Measurements from ENCODE around the gene TOR2A. TPM values are rescaled to one million over a fixed set of nuclear protein-coding genes. Genes with fewer than 3 reads are reported as not detected.

The TOR2A gene
- polyA plus RNA-seq, 1 donor (not counting 4 experiments of a cell fraction or from before 2014, with no cell fraction given) = 2.3 TPM

- peak; percentile 69 for FAIRE-seq
- H3K27ac ChIP-seq (ENCODE audit: control insufficient read depth, insufficient read depth, low read length) = peak overlapping the region; percentile 15
- peak overlapping the region; percentile 18 to 54 (median 30) for H3K4me3 ChIP-seq (ENCODE audit: control insufficient read depth in 2 of 3, extremely low read depth in 1 of 3, insufficient read depth in 2 of 3, low read depth in 1 of 3, low read length in 3 of 3)
- no peaks in the 10 kb centered on the region for H3K9me3 ChIP-seq (ENCODE audit: control insufficient read depth, low read depth, low read length)
- no peak for TF ChIP-seq EZH2 (IDR thresholded peaks at IDR 0.05; ENCODE audit: low read length)
- TF ChIP-seq, protein P1, sequence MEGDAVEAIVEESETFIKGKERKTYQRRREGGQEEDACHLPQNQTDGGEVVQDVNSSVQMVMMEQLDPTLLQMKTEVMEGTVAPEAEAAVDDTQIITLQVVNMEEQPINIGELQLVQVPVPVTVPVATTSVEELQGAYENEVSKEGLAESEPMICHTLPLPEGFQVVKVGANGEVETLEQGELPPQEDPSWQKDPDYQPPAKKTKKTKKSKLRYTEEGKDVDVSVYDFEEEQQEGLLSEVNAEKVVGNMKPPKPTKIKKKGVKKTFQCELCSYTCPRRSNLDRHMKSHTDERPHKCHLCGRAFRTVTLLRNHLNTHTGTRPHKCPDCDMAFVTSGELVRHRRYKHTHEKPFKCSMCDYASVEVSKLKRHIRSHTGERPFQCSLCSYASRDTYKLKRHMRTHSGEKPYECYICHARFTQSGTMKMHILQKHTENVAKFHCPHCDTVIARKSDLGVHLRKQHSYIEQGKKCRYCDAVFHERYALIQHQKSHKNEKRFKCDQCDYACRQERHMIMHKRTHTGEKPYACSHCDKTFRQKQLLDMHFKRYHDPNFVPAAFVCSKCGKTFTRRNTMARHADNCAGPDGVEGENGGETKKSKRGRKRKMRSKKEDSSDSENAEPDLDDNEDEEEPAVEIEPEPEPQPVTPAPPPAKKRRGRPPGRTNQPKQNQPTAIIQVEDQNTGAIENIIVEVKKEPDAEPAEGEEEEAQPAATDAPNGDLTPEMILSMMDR (optimal IDR thresholded peaks at IDR 0.05 in 1 of 3, IDR thresholded peaks at IDR 0.05 in 1 of 3, conservative IDR thresholded peaks at IDR 0.05 in 1 of 3; ENCODE audit: extremely low read depth in 1 of 3, insufficient read depth in 2 of 3, low read length in 3 of 3) = peak in 1 of 3 experiments; percentile 3
- no peaks in the 10 kb centered on the region for H4K20me1 ChIP-seq (ENCODE audit: control insufficient read depth, extremely low read depth, insufficient read depth, low read length)
- H3K9me1 ChIP-seq (ENCODE audit: control insufficient read depth, extremely low read depth, insufficient read depth, low read length) = no peaks in the 10 kb centered on the region
- dilution Hi-C loops (cut with MboI; ENCODE audit: extremely low pct_ligation_motif_present, low sequenced_read_pairs) = no loop called here
- no peaks in the 10 kb centered on the region for H3K27me3 ChIP-seq (ENCODE audit: control insufficient read depth, extremely low read depth, insufficient read depth, low read length)
- H3K36me3 ChIP-seq (ENCODE audit: control insufficient read depth in 2 of 2, extremely low read depth in 1 of 2, insufficient read depth in 2 of 2, low read length in 2 of 2) = no peaks in the 10 kb centered on the region
- peak overlapping the region; percentile 68 for H3K4me2 ChIP-seq (ENCODE audit: control insufficient read depth, extremely low read depth, insufficient read depth, low read depth, low read length)
- DNase-seq (ENCODE audit: low read depth, low spot score) = peak; percentile 87
- H3K4me1 ChIP-seq (ENCODE audit: control insufficient read depth, extremely low read depth, insufficient read depth, low read length) = peaks cover 4% of the 10 kb centered on the region
- H3K79me2 ChIP-seq (ENCODE audit: control insufficient read depth, insufficient read depth, low read length) = no peaks in the 10 kb centered on the region
- peak overlapping the region; percentile 91 for H2AFZ ChIP-seq (ENCODE audit: control insufficient read depth, low read length)
- peak overlapping the region; percentile 70 for H3K9ac ChIP-seq (ENCODE audit: control insufficient read depth, extremely low read depth, insufficient read depth, low read length)
Measured at GRCh38 chr9:127698985-127699670, 36.0 kb downstream of the TOR2A start.

DNA sequence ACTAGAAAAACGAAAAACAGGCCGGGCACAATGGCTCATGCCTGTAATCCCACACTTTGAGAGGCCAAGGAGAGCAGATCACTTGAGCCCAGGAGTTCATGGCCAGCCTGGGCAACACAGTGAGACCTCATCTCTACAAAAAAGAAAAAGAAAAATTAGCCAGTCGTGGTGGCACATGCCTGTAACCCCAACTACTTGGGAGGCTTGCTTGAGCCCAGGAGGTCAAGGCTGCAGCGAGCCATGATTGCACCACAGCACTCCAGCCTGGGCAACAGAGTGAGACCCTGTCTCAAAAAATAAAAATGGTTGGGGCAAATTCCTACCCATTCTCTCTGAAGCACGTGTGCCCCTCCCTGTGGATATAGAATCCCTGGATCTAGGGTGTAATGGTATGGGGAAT, 36.7 kb downstream of the TOR2A start:
- H4K20me1 ChIP-seq (ENCODE audit: control insufficient read depth, extremely low read depth, insufficient read depth, low read length) = no peaks in the 10 kb centered on the region
- no peak overlapping the region for H3K9ac ChIP-seq (ENCODE audit: control insufficient read depth, extremely low read depth, insufficient read depth, low read length)
- no peak overlapping the region for H2AFZ ChIP-seq (ENCODE audit: control insufficient read depth, low read length)
- peaks cover 4% of the 10 kb centered on the region for H3K4me1 ChIP-seq (ENCODE audit: control insufficient read depth, extremely low read depth, insufficient read depth, low read length)
- no peak for TF ChIP-seq EZH2 (IDR thresholded peaks at IDR 0.05; ENCODE audit: low read length)
- TF ChIP-seq, protein P1 (optimal IDR thresholded peaks at IDR 0.05 in 1 of 3, IDR thresholded peaks at IDR 0.05 in 1 of 3, conservative IDR thresholded peaks at IDR 0.05 in 1 of 3; ENCODE audit: extremely low read depth in 1 of 3, insufficient read depth in 2 of 3, low read length in 3 of 3) = no peak
- no peaks in the 10 kb centered on the region for H3K27me3 ChIP-seq (ENCODE audit: control insufficient read depth, extremely low read depth, insufficient read depth, low read length)
- H3K79me2 ChIP-seq (ENCODE audit: control insufficient read depth, insufficient read depth, low read length) = no peaks in the 10 kb centered on the region
- no peaks in the 10 kb centered on the region for H3K9me3 ChIP-seq (ENCODE audit: control insufficient read depth, low read depth, low read length)
- H3K4me3 ChIP-seq (ENCODE audit: control insufficient read depth in 2 of 3, extremely low read depth in 1 of 3, insufficient read depth in 2 of 3, low read depth in 1 of 3, low read length in 3 of 3) = no peak overlapping the region
- H3K9me1 ChIP-seq (ENCODE audit: control insufficient read depth, extremely low read depth, insufficient read depth, low read length) = no peaks in the 10 kb centered on the region
- no peak overlapping the region for H3K4me2 ChIP-seq (ENCODE audit: control insufficient read depth, extremely low read depth, insufficient read depth, low read depth, low read length)
- no peak overlapping the region for H3K27ac ChIP-seq (ENCODE audit: control insufficient read depth, insufficient read depth, low read length)
- dilution Hi-C loops (cut with MboI; ENCODE audit: extremely low pct_ligation_motif_present, low sequenced_read_pairs) = no loop called here
- FAIRE-seq = no peak
- no peak for DNase-seq (ENCODE audit: low read depth, low spot score)
- no peaks in the 10 kb centered on the region for H3K36me3 ChIP-seq (ENCODE audit: control insufficient read depth in 2 of 2, extremely low read depth in 1 of 2, insufficient read depth in 2 of 2, low read length in 2 of 2)
